Bronchial epithelial cell (primary cell): ENCODE measurements around the gene ISCA2. TPM values are rescaled to one million over a fixed set of nuclear protein-coding genes. Genes with fewer than 3 reads are reported as not detected.

Experiments used
- DNase-seq: peaks from one replicate; pipeline ENCODE4 v3.0.0-alpha.2; 2010; ENCODE audit warnings: low read depth
- FAIRE-seq: peaks from 2 replicates; lab custom pipeline; 2011; peaks lifted over from hg19 to GRCh38; lab: Jason Lieb, UNC
- H3K27me3 ChIP-seq: 2 replicates; pipeline ENCODE4 v1.5.1; 2011; ENCODE audit warnings: low read length; ENCODE audit not compliant: control insufficient read depth, insufficient read depth
- H3K36me3 ChIP-seq: 2 replicates; pipeline ENCODE4 v1.5.1; 2011; ENCODE audit warnings: low read length; ENCODE audit not compliant: control insufficient read depth, insufficient read depth
- H3K4me3 ChIP-seq: 2 replicates; pipeline ENCODE4 v1.5.1; 2011; ENCODE audit warnings: mild to moderate bottlenecking, low read depth, low read length, control low read depth
- CTCF ChIP-seq: IDR thresholded peaks from 2 replicates; pipeline ENCODE4 v1.5.1; 2011; ENCODE audit warnings: mild to moderate bottlenecking, moderate library complexity, low read length, control low read depth, inconsistent platforms; ENCODE audit not compliant: insufficient read depth, severe bottlenecking
- total RNA-seq: library from RNA; depleted of rRNA; stranded (reverse); fragments of >200 nt; gene quantifications from 2 replicates; pipeline ENCODE4 v1.2.1, GENCODE V29; 2014

The ISCA2 gene
- total RNA-seq, 1 donor from 2014 or later: 11.3 TPM

- peaks cover 2% of the 10 kb centered on the region for H3K36me3 ChIP-seq
- DNase-seq (no peak), FAIRE-seq (no peak)
- H3K27me3 ChIP-seq: no peaks in the 10 kb centered on the region
- TF ChIP-seq CTCF: no peak
- no peak overlapping the region for H3K4me3 ChIP-seq
These were observed 1.8 kb downstream of the ISCA2 start for GRCh38 chr14:74495356-74495755.

- TF ChIP-seq CTCF: no peak
- no peak overlapping the region for H3K4me3 ChIP-seq
- DNase-seq: no peak
- peaks cover 1% of the 10 kb centered on the region for H3K36me3 ChIP-seq
- no peaks in the 10 kb centered on the region for H3K27me3 ChIP-seq
- FAIRE-seq: no peak
These were observed 7.0 kb downstream of the ISCA2 start for GRCh38 chr14:74500417-74501134.

- no peak for FAIRE-seq
- DNase-seq: peak; percentile 62
- no peaks in the 10 kb centered on the region for H3K27me3 ChIP-seq
- peaks cover 1% of the 10 kb centered on the region for H3K36me3 ChIP-seq
- peak; percentile 92 for TF ChIP-seq CTCF
- H3K4me3 ChIP-seq: no peak overlapping the region
These were observed 7.6 kb downstream of the ISCA2 start for GRCh38 chr14:74501135-74501614.

- no peak for FAIRE-seq
- no peak for DNase-seq
- Histone ChIP-seq H3K36me3 (peaks cover 1% of the 10 kb centered on the region), H3K4me3 (no peak overlapping the region), H3K27me3 (no peaks in the 10 kb centered on the region)
- TF ChIP-seq CTCF: no peak
These were observed 8.1 kb downstream of the ISCA2 start for GRCh38 chr14:74501691-74502090.

GRCh38 chr14:74502236-74503019, 8.9 kb downstream of the ISCA2 start:
- no peak overlapping the region for H3K4me3 ChIP-seq
- DNase-seq (peak; percentile 44), FAIRE-seq (no peak)
- peaks cover 1% of the 10 kb centered on the region for H3K36me3 ChIP-seq
- TF ChIP-seq CTCF: peak; percentile 80
- H3K27me3 ChIP-seq: no peaks in the 10 kb centered on the region
